Natural killer cell treated with Interleukin-12 subunit alpha and Interleukin-12 subunit beta and Interleukin-15 and Interleukin-18, amount 100 ng/mL, for 72 hours (primary cell): ENCODE results near the gene GALNT2. TPM values are rescaled to one million over a fixed set of nuclear protein-coding genes. Genes with fewer than 3 reads are reported as not detected.

Experiments
- ATAC-seq, 2 donors: fragments of 150-1000 bp; cut with Tn5 transposase in 1 of 2; sonication (Bioruptor Pico), chemical (Tn5 transposase) in 1 of 2; 2 replicates each; pipeline ENCODE4 v1.10.0; 2021
- DNase-seq: peaks from one replicate; pipeline ENCODE4 v3.0.0; 2022; ENCODE audit warnings: low spot score
- H3K27ac Mint-ChIP-seq, 2 donors: 1 replicate in 1 of 2; 2 replicates in 1 of 2; pipeline ENCODE4 v1.8.0; 2022; ENCODE audit warnings: mixed read lengths in 2 of 2, mild to moderate bottlenecking in 1 of 2, moderate library complexity in 1 of 2
- H3K27me3 Mint-ChIP-seq, 2 donors: 1 replicate in 1 of 2; 2 replicates in 1 of 2; pipeline ENCODE4 v1.8.0; 2022; ENCODE audit warnings: mixed read lengths in 2 of 2
- H3K36me3 Mint-ChIP-seq: one replicate; pipeline ENCODE4 v1.8.0; 2022; ENCODE audit warnings: mixed read lengths
- H3K4me1 Mint-ChIP-seq, 2 donors: 1 replicate in 1 of 2; 2 replicates in 1 of 2; pipeline ENCODE4 v1.8.0; 2022; ENCODE audit warnings: low read depth in 2 of 2, mixed read lengths in 2 of 2, mild to moderate bottlenecking in 1 of 2
- H3K4me3 Mint-ChIP-seq: one replicate; pipeline ENCODE4 v1.8.0; 2022; ENCODE audit warnings: mixed read lengths
- H3K9me3 Mint-ChIP-seq: 2 replicates; pipeline ENCODE4 v1.8.0; 2022; ENCODE audit warnings: mixed read lengths
- total RNA-seq, 2 donors: library from RNA; stranded (reverse); gene quantifications; one replicate each; pipeline ENCODE4 v1.2.3, GENCODE V29; 2022

The GALNT2 gene
- total RNA-seq, 2 donors from 2014 or later = 37.7 to 51.5 TPM

GRCh38 chr1:230169454-230170152 is 102.6 kb downstream of the GALNT2 start:
- H3K27ac Mint-ChIP-seq = peak overlapping the region; percentile 3 to 68
- ATAC-seq (peak; percentile 53 to 70), DNase-seq (no peak)
- peaks cover 37% of the 10 kb centered on the region in 2 donors for H3K4me1 Mint-ChIP-seq
- H3K9me3 Mint-ChIP-seq = no peaks in the 10 kb centered on the region
- no peaks in the 10 kb centered on the region for H3K27me3 Mint-ChIP-seq
- H3K4me3 Mint-ChIP-seq = peak overlapping the region; percentile 23
- H3K36me3 Mint-ChIP-seq = no peaks in the 10 kb centered on the region

DNA sequence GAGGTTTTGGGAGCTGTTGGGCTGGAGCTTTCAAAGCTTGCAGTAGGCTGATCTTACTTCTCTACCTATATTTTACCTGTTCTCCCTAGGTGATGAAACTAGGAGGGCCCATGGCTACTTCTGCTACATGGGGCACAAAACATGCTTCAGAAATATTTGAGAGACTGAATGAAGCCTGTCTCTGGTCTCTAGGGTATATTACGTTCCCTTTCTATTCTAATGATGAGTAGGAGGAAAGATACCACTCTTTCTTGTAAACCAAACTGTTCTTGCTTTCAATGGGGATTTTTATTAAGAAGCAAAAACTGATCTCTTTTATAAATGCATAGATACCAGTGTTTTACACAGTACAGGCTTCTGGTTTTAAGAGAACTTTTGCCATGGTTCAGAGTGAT is 103.1 kb downstream of the GALNT2 start:
- no peaks in the 10 kb centered on the region for H3K9me3 Mint-ChIP-seq
- peak overlapping the region; percentile 23 for H3K4me3 Mint-ChIP-seq

DNA sequence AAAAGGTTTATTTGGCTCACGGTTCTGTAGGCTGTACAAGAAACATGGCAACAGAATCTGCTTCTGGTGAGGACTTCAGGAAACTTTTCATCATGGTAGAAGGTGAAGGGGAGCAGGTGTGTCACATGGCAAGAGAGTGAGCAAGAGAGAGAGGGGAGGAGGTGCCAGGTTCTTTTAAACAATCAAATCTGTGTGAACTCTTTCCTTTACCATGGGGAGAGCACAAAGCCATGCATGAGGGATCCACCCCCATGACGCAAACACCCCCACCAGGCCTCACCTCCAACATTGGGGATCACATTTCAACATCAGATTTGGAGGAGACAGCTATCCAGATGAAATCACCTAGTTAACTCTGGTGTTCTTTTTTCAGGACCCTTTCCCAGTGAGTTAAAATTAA is 103.6 kb downstream of the GALNT2 start:
- peak overlapping the region; percentile 3 to 68 for H3K27ac Mint-ChIP-seq

More for the DNA sequence above, 103.1 kb downstream of the GALNT2 start:
- peak overlapping the region; percentile 3 to 68 for H3K27ac Mint-ChIP-seq
- ATAC-seq (no peak), DNase-seq (no peak)
- no peaks in the 10 kb centered on the region for H3K36me3 Mint-ChIP-seq
- H3K27me3 Mint-ChIP-seq = no peaks in the 10 kb centered on the region
- H3K4me1 Mint-ChIP-seq = peaks cover 42 to 43% of the 10 kb centered on the region in 2 donors

GRCh38 chr1:230171356-230172015 is 104.4 kb downstream of the GALNT2 start:
- ATAC-seq = no peak
- Mint-ChIP-seq H3K4me3 (no peak overlapping the region), H3K9me3 (no peaks in the 10 kb centered on the region), H3K27me3 (no peaks in the 10 kb centered on the region), H3K36me3 (no peaks in the 10 kb centered on the region), H3K27ac (no peak overlapping the region), H3K4me1 (peaks cover 46 to 51% of the 10 kb centered on the region in 2 donors)
- no peak for DNase-seq

More for the DNA sequence above, 103.6 kb downstream of the GALNT2 start:
- Mint-ChIP-seq H3K4me1 (peaks cover 45 to 46% of the 10 kb centered on the region in 2 donors), H3K4me3 (no peak overlapping the region), H3K27me3 (no peaks in the 10 kb centered on the region), H3K36me3 (no peaks in the 10 kb centered on the region), H3K9me3 (no peaks in the 10 kb centered on the region)
- ATAC-seq = no peak
- no peak for DNase-seq

DNA sequence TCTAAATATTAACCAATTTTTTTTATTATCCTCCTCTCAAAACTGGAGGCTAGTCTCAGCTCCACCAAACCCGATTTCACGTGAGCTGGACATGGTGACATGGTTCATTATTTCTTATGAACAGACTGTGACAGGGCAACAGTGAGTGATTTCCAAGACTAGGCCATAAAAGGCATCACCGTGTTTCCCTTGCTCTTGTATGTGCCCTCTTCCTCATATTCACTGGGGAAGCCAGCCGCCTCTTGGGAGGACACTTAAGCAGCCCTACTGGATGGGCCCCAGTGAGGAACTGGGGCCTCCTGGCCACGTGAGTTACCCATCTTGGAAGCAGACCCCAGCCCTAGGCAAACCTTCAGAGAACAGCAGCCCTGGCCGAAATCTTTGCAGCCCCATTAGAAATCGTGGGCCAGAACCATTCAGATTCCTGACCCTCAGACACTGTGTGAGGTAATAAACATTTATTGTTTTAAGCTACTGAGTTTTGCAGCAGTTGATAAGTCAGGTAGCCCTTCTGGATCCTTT is 105.0 kb downstream of the GALNT2 start:
- no peaks in the 10 kb centered on the region for H3K36me3 Mint-ChIP-seq
- H3K4me1 Mint-ChIP-seq = peaks cover 46 to 47% of the 10 kb centered on the region in 2 donors
- DNase-seq = no peak
- H3K4me3 Mint-ChIP-seq = no peak overlapping the region
- H3K27ac Mint-ChIP-seq = peak overlapping the region in 1 of 2 donors; percentile 26
- H3K9me3 Mint-ChIP-seq = no peaks in the 10 kb centered on the region
- no peak for ATAC-seq
- no peaks in the 10 kb centered on the region for H3K27me3 Mint-ChIP-seq

DNA sequence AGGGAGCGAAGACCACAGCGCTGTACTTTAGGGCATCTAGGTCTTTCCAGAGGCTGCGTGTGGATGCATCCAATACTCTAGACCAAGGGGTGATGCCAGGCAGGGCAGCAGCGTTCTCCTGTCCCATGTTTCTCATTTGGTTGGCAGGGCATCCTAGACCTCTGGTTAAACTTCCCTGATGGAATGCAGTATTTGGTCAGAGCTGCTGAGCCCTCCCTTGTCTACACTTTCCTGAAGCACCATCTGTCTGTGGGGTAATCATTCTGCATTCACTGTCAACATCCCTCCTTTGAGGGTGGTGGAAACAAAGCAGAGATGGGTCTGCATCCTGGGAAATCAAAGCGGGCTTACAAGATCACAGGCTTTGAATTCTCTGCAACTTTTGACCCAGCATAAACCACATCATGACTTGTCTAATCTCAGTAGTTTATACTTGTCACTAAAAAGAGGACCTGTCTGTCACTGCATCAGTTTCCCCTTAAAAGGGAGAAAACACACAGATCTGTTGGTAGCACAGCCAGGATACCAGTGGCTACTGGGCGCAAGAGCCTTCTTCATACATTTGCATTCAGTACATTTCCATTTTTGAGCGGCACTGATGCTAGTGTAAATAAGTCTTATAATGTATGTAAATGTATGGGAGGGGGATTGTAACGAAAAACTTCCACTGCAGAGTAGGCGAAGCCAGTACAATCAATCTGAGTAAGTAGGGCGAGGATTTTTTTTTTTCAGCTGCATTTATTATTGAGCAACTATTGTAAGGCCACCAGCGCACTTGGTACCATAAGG is 106.3 kb downstream of the GALNT2 start:
- no peaks in the 10 kb centered on the region for H3K27me3 Mint-ChIP-seq
- ATAC-seq (no peak), DNase-seq (no peak)
- no peak overlapping the region for H3K4me3 Mint-ChIP-seq
- no peaks in the 10 kb centered on the region for H3K36me3 Mint-ChIP-seq
- H3K4me1 Mint-ChIP-seq = peaks cover 52 to 53% of the 10 kb centered on the region in 2 donors
- H3K27ac Mint-ChIP-seq = no peak overlapping the region
- no peaks in the 10 kb centered on the region for H3K9me3 Mint-ChIP-seq

DNA sequence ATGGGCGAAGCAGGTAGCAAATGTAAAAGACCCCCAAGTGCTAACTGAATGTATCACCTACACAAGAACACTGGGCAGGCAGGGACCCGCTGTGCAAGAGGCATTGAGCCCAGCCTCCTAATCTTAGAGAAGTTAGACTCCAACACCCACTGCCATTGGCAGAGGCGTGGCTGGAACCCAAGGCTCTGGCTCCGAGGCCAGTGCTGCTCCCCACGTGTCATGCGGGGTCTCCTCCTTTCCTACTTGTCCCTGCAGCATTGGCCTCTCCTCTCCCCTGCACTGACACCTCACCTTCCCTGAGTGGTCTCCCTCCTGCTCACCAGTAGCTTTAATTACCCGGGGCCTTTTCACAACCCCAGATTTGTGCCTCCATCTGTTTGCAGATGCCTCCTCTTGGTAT is 107.0 kb downstream of the GALNT2 start:
- Mint-ChIP-seq H3K27ac (no peak overlapping the region), H3K36me3 (no peaks in the 10 kb centered on the region), H3K9me3 (no peaks in the 10 kb centered on the region), H3K4me1 (peaks cover 47 to 50% of the 10 kb centered on the region in 2 donors), H3K4me3 (no peak overlapping the region), H3K27me3 (no peaks in the 10 kb centered on the region)
- DNase-seq (no peak), ATAC-seq (no peak)

GRCh38 chr1:230174471-230175162 is 107.6 kb downstream of the GALNT2 start:
- Mint-ChIP-seq H3K4me3 (no peak overlapping the region), H3K27ac (no peak overlapping the region), H3K27me3 (no peaks in the 10 kb centered on the region), H3K9me3 (no peaks in the 10 kb centered on the region), H3K36me3 (no peaks in the 10 kb centered on the region), H3K4me1 (peaks cover 41 to 44% of the 10 kb centered on the region in 2 donors)
- no peak for DNase-seq
- ATAC-seq = no peak

- Mint-ChIP-seq H3K9me3 (no peaks in the 10 kb centered on the region), H3K4me3 (no peak overlapping the region), H3K4me1 (peaks cover 35 to 40% of the 10 kb centered on the region in 2 donors), H3K27me3 (no peaks in the 10 kb centered on the region), H3K27ac (no peak overlapping the region), H3K36me3 (no peaks in the 10 kb centered on the region)
- no peak for DNase-seq
- ATAC-seq = no peak
Observed at GRCh38 chr1:230175163-230175747, 108.2 kb downstream of the GALNT2 start.

DNA sequence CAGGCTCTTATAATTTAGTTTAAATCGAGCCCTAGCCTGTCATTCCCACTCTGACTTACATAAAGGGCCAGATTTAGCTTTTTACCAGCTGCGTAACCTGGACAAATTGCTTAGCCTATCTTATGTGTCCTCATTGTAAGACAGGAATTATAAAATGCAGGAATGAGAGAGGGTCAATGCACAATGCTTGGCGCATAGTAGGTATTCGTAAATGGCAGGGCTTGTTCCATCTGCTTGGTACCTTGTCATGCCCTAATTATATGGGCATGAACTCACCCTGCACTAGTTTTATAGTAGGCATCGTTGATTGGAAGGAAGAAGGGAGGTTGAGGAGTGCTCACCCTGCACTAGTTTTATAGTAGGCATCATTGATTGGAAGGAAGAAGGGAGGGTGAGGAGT is 108.8 kb downstream of the GALNT2 start:
- Mint-ChIP-seq H3K27me3 (no peaks in the 10 kb centered on the region), H3K4me1 (peaks cover 30 to 38% of the 10 kb centered on the region in 2 donors), H3K4me3 (peak overlapping the region; percentile 55), H3K36me3 (peaks cover 2% of the 10 kb centered on the region), H3K27ac (peak overlapping the region; percentile 38 to 50), H3K9me3 (no peaks in the 10 kb centered on the region)
- ATAC-seq = no peak
- DNase-seq = no peak

GRCh38 chr1:230176326-230176725 is 109.3 kb downstream of the GALNT2 start:
- DNase-seq (no peak), ATAC-seq (no peak)
- Mint-ChIP-seq H3K27ac (peak overlapping the region; percentile 43 to 50), H3K9me3 (no peaks in the 10 kb centered on the region), H3K4me1 (peaks cover 30 to 42% of the 10 kb centered on the region in 2 donors), H3K36me3 (peaks cover 6% of the 10 kb centered on the region), H3K27me3 (no peaks in the 10 kb centered on the region), H3K4me3 (peak overlapping the region; percentile 55)

DNA sequence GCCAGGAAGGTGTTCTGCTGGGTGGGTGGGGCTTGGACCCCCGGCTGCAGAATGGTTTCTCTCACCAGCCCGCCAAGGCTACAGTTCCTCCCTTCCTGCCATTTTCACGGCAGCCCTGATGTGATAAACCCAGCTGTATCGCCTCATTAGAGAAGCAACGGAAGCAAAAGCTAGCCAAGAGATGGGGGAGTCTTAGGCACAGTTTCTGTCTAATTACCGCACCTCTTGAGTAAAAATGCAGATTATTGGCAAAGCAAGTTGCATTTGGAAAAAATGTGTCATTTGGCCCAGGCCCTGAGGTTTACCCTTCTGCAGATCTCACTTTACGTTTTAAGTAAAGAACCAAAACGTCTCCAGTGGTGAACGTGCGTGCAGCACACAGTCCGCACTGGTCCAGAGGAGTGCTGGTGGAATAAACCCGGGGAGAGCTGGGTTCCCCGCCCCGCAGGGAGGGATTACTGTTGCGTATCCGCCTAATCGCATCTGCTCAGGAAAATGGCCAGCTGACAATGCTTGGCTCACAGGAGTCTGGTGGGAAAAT is 109.9 kb downstream of the GALNT2 start:
- no peaks in the 10 kb centered on the region for H3K27me3 Mint-ChIP-seq
- peak overlapping the region; percentile 43 to 50 for H3K27ac Mint-ChIP-seq
- H3K36me3 Mint-ChIP-seq = peaks cover 6% of the 10 kb centered on the region
- DNase-seq (peak; percentile 66), ATAC-seq (peak; percentile 80 to 85)
- H3K4me3 Mint-ChIP-seq = peak overlapping the region; percentile 36
- no peaks in the 10 kb centered on the region for H3K9me3 Mint-ChIP-seq
- peaks cover 30 to 45% of the 10 kb centered on the region in 2 donors for H3K4me1 Mint-ChIP-seq

- H3K36me3 Mint-ChIP-seq = peaks cover 6% of the 10 kb centered on the region
- DNase-seq (no peak), ATAC-seq (no peak)
- H3K27ac Mint-ChIP-seq = no peak overlapping the region
- no peak overlapping the region for H3K4me3 Mint-ChIP-seq
- H3K27me3 Mint-ChIP-seq = no peaks in the 10 kb centered on the region
- H3K9me3 Mint-ChIP-seq = no peaks in the 10 kb centered on the region
- H3K4me1 Mint-ChIP-seq = peaks cover 30 to 43% of the 10 kb centered on the region in 2 donors
Observed at GRCh38 chr1:230179249-230179648, 112.2 kb downstream of the GALNT2 start.
